ENCODE data around the gene OMA1. TPM values are rescaled to one million over a fixed set of nuclear protein-coding genes. Genes with fewer than 3 reads are reported as not detected.

Gene OMA1
- total and polyA plus RNA-seq, 7 donors = 8.2 to 30.4 (median 18.0) TPM

DNA sequence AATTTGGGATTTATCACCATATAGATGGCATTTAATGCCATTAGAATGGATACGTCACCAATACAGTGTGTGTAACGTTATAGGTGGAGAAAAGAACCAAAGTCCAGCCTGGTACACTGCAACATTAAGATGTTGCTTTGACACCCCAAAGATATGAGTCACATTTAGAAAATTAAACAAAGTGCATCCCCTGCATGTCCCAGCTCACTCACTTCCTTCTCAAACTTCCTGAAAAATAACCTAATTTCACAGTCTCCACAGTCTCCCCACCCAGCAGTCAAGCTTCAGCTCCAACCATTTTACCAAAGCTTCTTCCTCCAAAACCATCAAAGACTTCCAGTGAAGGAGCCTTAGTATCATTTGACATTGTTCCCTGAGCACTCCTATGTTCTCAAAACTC is 111.9 kb downstream of the OMA1 start:
- TF ChIP-seq, protein P1, sequence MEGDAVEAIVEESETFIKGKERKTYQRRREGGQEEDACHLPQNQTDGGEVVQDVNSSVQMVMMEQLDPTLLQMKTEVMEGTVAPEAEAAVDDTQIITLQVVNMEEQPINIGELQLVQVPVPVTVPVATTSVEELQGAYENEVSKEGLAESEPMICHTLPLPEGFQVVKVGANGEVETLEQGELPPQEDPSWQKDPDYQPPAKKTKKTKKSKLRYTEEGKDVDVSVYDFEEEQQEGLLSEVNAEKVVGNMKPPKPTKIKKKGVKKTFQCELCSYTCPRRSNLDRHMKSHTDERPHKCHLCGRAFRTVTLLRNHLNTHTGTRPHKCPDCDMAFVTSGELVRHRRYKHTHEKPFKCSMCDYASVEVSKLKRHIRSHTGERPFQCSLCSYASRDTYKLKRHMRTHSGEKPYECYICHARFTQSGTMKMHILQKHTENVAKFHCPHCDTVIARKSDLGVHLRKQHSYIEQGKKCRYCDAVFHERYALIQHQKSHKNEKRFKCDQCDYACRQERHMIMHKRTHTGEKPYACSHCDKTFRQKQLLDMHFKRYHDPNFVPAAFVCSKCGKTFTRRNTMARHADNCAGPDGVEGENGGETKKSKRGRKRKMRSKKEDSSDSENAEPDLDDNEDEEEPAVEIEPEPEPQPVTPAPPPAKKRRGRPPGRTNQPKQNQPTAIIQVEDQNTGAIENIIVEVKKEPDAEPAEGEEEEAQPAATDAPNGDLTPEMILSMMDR (IDR thresholded peaks at IDR 0.05) = no peak
- no peaks in the 10 kb centered on the region for H3K9me3 ChIP-seq
- H3K4me1 ChIP-seq = peaks cover 3% of the 10 kb centered on the region
- H3K36me3 ChIP-seq (ENCODE audit: insufficient read depth in 1 of 2, low read depth in 1 of 2) = no peaks in the 10 kb centered on the region
- H3K27ac ChIP-seq = no peak overlapping the region
- no peak for DNase-seq
- H3K27me3 ChIP-seq (ENCODE audit: insufficient read depth in 3 of 3, low read length in 2 of 3) = no peaks in the 10 kb centered on the region
- 87 to 95% (median 89%) methylated on average over 2 of the region's 2 CpGs for WGBS, 3 donors
- H3K4me3 ChIP-seq = no peak overlapping the region
- intact Hi-C loops (cut with DNase I) = no loop called here
- ATAC-seq = no peak

DNA sequence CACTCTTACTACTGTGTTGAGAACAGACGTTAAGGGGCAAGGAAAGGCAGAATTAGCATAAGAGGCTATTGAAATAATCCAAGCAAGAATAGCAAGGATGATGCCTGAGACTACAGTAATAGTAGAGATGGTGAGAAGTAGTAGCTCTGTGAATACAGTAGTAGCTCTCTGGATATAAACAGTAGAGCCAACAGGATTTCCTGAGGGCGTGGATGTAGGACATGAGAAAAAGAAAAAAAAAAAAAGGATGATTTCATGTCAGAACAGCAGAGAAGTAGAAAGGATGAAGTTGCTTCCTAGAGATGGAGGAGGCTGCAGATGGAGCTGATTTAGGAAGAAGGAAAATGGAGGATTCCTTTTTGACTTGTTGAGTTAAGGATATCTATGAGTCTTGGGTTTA is 112.3 kb downstream of the OMA1 start:
- H3K36me3 ChIP-seq (ENCODE audit: insufficient read depth in 1 of 2, low read depth in 1 of 2) = no peaks in the 10 kb centered on the region
- intact Hi-C loops (cut with DNase I) = no loop called here
- WGBS, 3 donors = 65 to 69% (median 67%) methylated on average over 2 of the region's 2 CpGs

DNA sequence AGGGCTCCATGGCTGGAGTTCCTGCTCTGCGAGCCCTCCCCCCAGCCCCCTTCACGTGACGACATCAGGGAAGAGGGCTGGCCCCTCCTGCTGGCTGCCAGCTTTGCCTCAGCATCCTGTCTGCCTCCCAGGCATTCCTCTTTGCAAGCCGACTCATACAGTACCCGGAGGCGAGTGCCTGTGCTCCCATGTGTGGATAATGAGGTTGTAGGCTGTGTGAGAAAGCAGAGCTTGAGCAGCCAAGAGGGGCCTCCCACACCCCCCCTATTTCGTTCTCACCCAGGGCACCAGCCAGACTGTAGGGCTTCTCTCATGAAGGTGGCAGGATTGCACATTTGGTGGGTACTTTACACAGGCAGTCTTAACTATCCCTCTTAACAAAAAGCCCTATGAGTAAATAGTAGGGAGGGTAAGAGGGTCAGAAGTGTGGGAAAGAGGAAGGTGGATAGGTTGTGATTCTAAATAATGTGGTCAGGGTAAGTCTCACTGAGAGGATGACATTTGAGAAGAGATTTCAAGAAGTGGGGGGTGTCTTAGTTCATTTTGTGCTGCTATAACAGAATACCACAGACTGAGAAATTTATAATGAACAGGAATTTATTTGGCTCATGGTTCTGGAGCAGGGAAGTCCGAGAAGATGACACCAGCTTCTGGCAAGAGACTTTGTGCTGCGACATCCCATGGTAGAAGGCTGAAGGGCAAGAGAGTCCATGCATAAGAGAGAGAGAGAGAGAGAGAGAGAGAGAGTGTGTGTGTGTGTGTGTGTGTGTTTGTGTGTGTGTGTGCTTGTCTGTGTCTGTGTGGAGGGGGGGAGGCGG is 113.5 kb downstream of the OMA1 start:
- 18 to 30% (median 28%) methylated on average over 9 to 10 of the region's 10 CpGs for WGBS, 3 donors
- DNase-seq (no peak), ATAC-seq (peak in 1 of 4 donors; percentile 72)
- Histone ChIP-seq H3K4me1 (peaks cover 3% of the 10 kb centered on the region), H3K9me3 (no peaks in the 10 kb centered on the region), H3K27ac (no peak overlapping the region), H3K4me3 (no peak overlapping the region), H3K36me3 (ENCODE audit: insufficient read depth in 1 of 2, low read depth in 1 of 2) (no peaks in the 10 kb centered on the region), H3K27me3 (ENCODE audit: insufficient read depth in 3 of 3, low read length in 2 of 3) (no peaks in the 10 kb centered on the region)
- TF ChIP-seq, protein P1 (IDR thresholded peaks at IDR 0.05) = no peak
- intact Hi-C loops (cut with DNase I) = no loop called here

More for the DNA sequence above, 112.3 kb downstream of the OMA1 start:
- Histone ChIP-seq H3K27ac (no peak overlapping the region), H3K4me1 (peaks cover 3% of the 10 kb centered on the region), H3K9me3 (no peaks in the 10 kb centered on the region), H3K27me3 (ENCODE audit: insufficient read depth in 3 of 3, low read length in 2 of 3) (no peaks in the 10 kb centered on the region), H3K4me3 (no peak overlapping the region)
- TF ChIP-seq, protein P1 (IDR thresholded peaks at IDR 0.05) = no peak
- DNase-seq = no peak
- no peak for ATAC-seq

DNA sequence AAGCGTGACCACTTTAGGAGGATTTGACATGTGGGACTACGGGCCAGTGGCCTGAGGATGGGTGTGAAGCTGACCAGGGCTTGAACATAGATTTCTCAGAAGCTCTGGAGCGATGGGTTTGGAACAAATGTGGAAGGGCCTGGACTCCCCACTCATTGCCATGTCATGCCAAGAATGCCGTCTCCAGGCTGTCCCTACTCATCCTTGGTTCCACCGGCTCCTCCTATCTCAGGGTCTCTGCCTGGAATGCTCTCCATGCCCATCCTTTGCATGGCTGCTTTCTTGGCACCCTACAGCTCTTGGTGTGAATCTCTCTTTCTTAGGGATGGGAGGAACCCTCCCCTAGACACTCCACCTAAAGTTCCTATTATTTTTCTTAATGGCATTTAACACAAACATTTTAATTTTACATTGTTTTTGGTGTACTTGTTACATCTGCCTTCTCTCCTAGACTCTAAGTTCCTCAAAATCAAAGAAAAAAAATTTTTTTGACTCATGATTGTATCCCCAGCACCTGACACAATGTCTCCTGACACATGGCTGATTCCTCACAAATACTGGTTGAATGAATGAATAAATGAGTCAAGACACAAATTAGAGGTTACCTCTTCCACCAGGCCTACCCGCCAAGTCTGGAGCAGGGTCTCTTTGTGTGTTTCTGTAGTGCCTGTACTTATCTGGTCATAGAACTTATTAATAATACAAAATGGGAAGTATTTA is 114.5 kb downstream of the OMA1 start:
- H3K4me3 ChIP-seq = no peak overlapping the region
- H3K27me3 ChIP-seq (ENCODE audit: insufficient read depth in 3 of 3, low read length in 2 of 3) = no peaks in the 10 kb centered on the region
- no peaks in the 10 kb centered on the region for H3K9me3 ChIP-seq
- no peak overlapping the region for H3K27ac ChIP-seq
- H3K4me1 ChIP-seq = peaks cover 3% of the 10 kb centered on the region
- ATAC-seq (no peak), DNase-seq (no peak)
- H3K36me3 ChIP-seq (ENCODE audit: insufficient read depth in 1 of 2, low read depth in 1 of 2) = no peaks in the 10 kb centered on the region
- intact Hi-C loops (cut with DNase I) = no loop called here
- WGBS, 3 donors = 75 to 92% (median 81%) methylated on average over 6 of the region's 6 CpGs
- TF ChIP-seq, protein P1 (IDR thresholded peaks at IDR 0.05) = no peak

Other genes starting within 250 kb of the OMA1 start
- gene TACSTD2, start 30.5 kb upstream of the OMA1 start, total RNA-seq = under 1 TPM; 0.12 to 0.22 (median 0.16) TPM
- under 1 TPM; 0.25 to 0.34 (median 0.30) TPM for gene TACSTD2, start 30.5 kb upstream of the OMA1 start, polyA plus RNA-seq
- gene MYSM1, start 153.3 kb upstream of the OMA1 start, total RNA-seq = 10 to 100 TPM in 3 of 4 donors, 1 to 10 TPM in 1; 9.7 to 21.6 (median 14.3) TPM
- 1 to 10 TPM; 3.8 to 6.2 (median 6.1) TPM for gene MYSM1, start 153.3 kb upstream of the OMA1 start, polyA plus RNA-seq
- 100 to 1,000 TPM in 3 of 4 donors, 10 to 100 TPM in 1; 93.8 to 213 (median 164) TPM for gene JUN, start 237.3 kb upstream of the OMA1 start, total RNA-seq
- gene JUN, start 237.3 kb upstream of the OMA1 start, polyA plus RNA-seq = 100 to 1,000 TPM in 1 of 3 donors, 10 to 100 TPM in 2; 40.1 to 137 (median 60.0) TPM